Brain pericyte (primary cell): Measurements from ENCODE around the gene FZD2.

Source experiments
- DNase-seq: peaks from one replicate; pipeline ENCODE4 v3.0.0-alpha.2; 2012; ENCODE audit warnings: low read depth, low spot score

FZD2 gene

DNA sequence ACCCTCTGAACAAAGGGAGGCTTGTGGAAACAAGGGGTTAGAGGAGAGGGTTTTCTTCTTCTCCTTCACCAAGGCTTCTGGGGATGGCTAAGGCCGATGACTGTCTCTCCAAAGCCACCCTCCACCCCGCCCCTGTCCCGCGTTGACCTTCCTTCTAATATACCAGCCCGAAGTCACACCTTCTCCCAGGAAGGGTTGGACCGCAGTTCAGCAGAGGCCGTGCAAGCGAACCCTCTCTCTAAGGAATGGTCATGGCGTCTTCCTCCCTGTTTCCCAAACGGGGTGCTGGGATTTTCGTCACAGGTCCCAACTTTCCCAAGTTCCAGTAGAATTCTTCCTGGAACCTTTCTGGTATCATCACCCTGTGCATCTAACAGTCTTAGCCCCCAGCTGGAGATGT is 49.4 kb downstream of the FZD2 start:
- DNase-seq, result no peak

DNA sequence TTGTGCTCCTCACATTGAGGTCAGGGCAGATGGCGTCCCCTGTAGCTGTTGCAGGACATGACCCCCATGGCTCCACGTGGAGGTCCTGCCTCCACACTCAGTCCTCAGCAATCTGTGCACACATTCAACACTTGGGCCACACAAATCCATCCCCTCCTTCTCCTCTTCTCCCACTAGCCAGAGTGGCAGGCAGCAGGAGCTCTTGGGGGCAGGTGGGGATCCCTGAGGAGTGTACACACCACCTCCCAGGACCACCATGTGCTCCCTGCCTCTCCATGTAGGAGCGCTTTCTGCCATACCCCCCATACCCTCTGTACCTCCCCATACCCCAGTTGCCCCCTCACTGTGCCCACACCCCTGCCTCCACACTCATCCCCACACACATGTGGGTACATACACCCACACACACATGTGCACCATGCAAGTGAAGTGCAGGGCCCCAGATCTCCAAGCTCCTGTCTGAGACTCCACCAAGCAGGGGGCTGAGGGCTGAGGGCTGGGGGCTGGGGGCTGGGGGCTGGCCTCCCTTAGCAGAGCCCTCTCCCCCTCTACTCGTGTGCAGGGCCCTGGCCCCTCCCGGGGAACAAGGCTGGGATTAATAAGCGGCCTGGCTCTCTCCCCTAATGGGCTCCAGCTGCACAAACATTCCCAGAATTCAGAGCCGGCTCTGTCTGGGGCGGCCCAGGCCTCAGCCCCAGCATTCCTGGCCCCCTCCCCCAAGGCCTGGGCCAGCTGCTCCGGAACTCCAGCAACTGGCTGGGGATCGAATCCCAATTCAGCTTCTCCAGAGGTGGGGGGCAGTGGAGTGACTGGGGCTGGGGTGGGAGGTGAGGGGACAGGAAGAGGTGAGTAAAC is 50.8 kb downstream of the FZD2 start:
- peak; percentile 41 for DNase-seq

- no peak for DNase-seq
Observed at GRCh38 chr17:44608727-44609435, 51.6 kb downstream of the FZD2 start.

DNA sequence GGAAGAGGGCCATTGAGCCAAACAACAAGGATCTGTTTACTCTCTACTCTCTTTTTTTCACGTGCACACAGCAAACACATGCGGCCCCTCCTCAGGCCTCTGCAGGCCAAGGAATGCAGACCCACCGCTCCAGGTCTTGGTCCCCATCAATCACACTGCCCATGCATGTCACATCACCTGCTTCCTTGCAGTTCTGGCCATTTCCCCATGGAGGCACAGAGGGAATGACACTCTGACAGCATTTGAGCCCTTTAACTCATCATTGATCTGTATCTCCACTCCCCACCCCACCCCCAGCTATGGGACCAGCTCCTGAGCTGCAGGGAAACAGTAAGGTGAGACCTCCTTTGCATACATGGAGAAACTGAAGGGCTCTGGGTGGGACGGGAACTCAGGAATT is 53.0 kb downstream of the FZD2 start:
- no peak for DNase-seq
